G401.6 (cell line): ENCODE results near the gene PLAAT4.

ENCODE experiments used
- FAIRE-seq: peaks from 2 replicates; lab custom pipeline; 2012; peaks lifted over from hg19 to GRCh38; lab: Jason Lieb, UNC

Gene PLAAT4, protein sequence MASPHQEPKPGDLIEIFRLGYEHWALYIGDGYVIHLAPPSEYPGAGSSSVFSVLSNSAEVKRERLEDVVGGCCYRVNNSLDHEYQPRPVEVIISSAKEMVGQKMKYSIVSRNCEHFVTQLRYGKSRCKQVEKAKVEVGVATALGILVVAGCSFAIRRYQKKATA

GRCh38 chr11:63536669-63537292 lies at the start of gene PLAAT4:
Gene PLAAT4, plus strand, starts transcription at chr11:63536808. Its CDS starts 61 bp downstream, at chr11:63536869.
- FAIRE-seq = no peak

GRCh38 chr11:63488789-63489188 lies 47.8 kb upstream of the PLAAT4 start:
- no peak for FAIRE-seq

DNA sequence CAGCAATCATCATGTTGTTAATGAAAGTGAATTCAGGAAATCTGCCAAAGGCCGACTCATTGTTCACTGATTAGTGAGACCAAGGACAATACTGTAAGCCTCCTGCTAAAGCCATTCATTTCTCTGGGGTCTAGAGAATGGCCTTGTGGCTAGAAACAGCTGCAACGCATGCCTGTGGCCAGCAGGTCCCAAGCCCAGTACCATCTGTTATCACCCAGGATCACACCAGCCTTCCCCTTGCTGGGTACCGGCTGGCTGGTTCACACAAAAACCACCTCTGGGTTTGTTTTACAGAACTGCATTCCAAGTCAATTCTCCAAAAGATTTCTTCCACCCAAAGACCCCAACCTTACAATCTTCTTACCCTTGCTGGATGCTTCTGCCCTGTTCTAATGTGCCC lies 46.7 kb upstream of the PLAAT4 start:
- FAIRE-seq = no peak

GRCh38 chr11:63490551-63491239 lies 45.9 kb upstream of the PLAAT4 start, which contains the start of gene PLAAT5:
Gene PLAAT5, minus strand, starts transcription at chr11:63491167. Its CDS starts 133 bp downstream, at chr11:63491034.
- no peak for FAIRE-seq

DNA sequence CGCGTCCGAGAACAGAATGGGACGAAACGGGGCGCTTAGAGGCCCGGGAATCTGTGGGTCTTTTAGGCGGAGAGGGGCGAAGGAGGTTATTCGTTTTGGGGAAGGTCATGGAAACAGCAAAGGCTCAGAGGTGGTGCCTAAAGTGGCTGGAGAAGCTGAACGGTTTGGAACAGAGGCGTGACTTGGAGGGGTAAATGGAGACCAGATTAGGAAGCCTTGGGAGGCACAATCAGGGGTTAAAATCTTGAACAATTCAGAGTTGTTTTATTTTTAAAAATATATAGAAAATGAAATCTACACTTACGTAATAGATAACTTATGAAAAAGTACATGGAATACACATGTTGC lies 45.4 kb upstream of the PLAAT4 start:
- no peak for FAIRE-seq

DNA sequence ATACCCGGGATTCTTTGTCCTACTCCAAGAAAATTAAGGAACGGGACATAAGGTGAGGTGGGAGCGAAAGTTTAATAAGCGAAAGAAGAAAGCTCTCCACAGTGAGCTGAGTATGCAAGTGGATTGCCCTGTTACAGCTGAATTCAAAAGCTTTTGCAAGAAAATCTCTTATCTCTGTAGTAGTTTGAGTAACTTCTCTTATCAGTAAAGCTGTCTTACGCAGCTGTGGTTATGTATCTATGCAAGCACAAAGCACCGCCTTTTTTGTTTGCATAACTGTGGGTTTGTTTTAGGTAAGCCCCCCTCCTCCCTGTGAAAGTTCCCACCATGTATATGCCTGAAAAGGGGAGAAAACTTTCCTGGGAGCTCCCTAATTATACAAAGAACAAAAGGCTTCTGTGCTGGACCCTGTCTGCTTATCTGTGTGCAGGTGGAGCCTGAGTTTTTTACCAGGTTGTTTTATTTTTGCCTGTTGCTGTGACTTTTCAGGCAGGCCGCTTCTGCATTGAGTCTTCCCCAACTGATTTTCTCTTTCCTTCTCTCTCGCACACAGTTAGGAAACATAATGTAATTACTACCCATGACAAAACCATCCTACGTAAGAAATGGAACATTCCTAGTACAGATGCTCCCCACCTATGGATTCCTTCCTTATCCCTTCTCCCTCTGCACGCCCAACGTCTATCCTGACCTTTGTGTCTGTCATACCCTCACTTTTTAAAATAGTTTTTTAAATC lies 44.8 kb upstream of the PLAAT4 start:
- FAIRE-seq = no peak

- FAIRE-seq = no peak
Observed at GRCh38 chr11:63492441-63492840, 44.2 kb upstream of the PLAAT4 start.

GRCh38 chr11:63493127-63493526 lies 43.5 kb upstream of the PLAAT4 start:
- no peak for FAIRE-seq

GRCh38 chr11:63494975-63495374 lies 41.6 kb upstream of the PLAAT4 start:
- FAIRE-seq = no peak

- no peak for FAIRE-seq
Observed at GRCh38 chr11:63499874-63500273, 36.7 kb upstream of the PLAAT4 start.

- FAIRE-seq = no peak
Observed at GRCh38 chr11:63501236-63501635, 35.4 kb upstream of the PLAAT4 start.

DNA sequence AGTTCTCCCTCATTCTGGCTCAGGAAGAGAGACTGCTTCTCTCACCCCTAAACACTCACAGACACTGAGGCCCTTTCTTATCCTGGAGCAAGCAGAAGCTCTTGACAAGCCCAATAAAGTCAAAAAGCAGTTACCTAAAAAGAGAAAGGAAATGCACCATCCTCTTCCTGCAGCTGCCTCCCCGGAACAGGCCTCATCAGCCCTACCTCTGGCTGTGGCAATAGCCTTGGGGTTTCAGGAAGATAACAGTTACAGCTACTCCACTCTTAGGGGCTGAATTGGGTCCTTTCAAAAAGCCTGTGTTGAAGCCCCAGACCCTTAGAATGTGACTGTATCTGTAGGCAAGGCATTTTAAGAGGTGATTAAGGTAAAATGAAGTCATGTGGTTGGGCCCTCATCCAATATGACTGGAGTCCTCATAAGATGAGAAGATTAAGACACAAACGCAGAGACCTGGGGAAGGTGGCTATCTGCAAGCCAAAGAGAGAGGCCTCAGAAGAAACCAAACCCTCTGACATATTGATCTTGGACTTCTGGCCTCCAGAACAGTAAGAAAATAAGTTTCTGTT lies 34.3 kb upstream of the PLAAT4 start:
- FAIRE-seq = no peak

GRCh38 chr11:63503492-63503891 lies 33.1 kb upstream of the PLAAT4 start:
- FAIRE-seq = no peak

- FAIRE-seq = no peak
Observed at GRCh38 chr11:63504054-63504453, 32.6 kb upstream of the PLAAT4 start.

GRCh38 chr11:63504933-63505586 lies 31.5 kb upstream of the PLAAT4 start:
- FAIRE-seq = no peak

DNA sequence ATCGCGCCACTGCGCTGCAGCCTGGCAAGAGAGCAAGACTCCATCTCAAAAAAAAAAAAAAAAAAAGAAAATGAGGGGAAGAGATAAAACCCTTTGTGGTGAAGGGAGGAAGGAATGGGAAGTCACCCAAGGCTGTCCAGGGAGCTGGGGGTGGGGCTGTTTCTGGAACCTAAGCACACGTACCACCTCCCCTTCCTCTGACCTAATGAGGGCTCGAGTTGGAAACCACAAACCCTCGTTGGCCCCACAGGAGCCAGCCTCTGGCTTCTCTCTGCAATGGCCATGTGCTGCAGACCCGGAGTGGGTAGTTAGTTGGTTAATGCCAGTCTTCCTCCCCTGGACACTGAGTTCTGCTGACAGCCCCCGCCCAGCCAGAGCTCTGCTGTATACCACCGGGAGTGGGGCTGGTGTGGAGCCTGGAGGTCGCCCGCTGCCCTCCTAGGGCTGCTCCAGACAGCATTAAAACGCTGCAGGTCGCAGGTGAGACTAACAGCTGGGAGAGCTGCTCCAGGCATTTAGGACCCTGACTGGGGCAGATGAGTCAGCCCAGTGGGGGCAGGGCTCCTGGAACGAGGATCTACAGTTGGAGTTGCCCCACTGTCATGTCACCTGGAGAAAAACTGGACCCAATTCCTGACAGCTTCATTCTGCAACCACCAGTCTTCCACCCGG lies 30.6 kb upstream of the PLAAT4 start, which contains the start of gene LGALS12:
Gene LGALS12, plus strand, starts transcription at position 228 of the 672 bp plus-strand sequence. Its CDS starts 375 bp downstream, at position 603.
- no peak for FAIRE-seq

DNA sequence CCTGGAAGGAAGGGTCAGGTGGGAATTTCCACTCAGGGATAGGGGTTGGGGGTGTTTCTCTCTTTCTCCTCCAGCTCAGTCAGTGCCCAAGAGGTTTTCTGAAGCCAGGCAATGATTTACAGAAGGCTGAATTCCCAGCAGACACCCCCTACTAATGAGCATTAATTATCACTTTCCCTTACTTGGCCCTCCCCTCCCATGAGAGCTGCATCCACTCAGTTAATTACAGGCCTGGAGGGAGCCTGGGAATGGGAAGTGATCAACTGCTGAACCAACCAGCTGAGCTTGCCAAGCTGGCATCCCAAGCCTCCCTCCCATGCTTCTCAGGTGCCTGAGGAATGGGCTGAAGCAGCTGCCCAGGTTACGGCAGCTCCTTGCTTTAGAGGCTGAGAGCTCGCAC lies 29.7 kb upstream of the PLAAT4 start:
- no peak for FAIRE-seq

DNA sequence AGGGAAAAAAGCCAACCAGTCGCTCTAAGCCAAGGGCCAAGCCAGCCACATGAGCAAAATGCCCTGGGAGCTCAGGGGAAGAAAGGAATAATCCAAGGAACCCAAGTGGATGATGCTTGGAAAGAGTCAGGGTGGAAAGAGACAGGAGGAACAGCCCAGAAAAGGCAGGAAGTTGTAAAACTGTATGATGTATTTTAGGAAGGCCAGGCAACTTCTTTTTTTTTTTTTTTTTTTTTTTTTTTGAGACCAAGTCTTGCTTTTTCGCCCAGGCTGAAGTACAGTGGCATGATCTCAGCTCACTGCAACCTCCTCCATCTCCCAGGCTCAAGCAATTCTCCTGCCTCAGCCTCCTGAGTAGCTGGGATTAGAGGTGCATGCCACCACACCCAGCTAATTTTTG lies 29.1 kb upstream of the PLAAT4 start:
- no peak for FAIRE-seq

- FAIRE-seq = no peak
Observed at GRCh38 chr11:63508009-63508408, 28.6 kb upstream of the PLAAT4 start.

DNA sequence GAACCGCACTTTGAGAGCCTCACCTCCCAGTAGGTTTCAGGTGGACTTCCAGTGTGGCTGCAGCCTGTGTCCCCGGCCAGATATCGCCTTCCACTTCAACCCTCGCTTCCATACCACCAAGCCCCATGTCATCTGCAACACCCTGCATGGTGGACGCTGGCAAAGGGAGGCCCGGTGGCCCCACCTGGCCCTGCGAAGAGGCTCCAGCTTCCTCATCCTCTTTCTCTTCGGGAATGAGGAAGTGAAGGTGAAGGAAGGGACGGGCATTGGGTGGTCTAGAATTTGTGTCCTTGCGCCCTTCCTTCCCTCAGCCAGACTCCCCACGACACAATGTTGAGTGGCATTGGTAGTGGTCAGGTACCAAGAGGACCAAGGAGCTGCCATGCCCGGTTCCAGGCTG lies 27.9 kb upstream of the PLAAT4 start:
- FAIRE-seq = no peak

DNA sequence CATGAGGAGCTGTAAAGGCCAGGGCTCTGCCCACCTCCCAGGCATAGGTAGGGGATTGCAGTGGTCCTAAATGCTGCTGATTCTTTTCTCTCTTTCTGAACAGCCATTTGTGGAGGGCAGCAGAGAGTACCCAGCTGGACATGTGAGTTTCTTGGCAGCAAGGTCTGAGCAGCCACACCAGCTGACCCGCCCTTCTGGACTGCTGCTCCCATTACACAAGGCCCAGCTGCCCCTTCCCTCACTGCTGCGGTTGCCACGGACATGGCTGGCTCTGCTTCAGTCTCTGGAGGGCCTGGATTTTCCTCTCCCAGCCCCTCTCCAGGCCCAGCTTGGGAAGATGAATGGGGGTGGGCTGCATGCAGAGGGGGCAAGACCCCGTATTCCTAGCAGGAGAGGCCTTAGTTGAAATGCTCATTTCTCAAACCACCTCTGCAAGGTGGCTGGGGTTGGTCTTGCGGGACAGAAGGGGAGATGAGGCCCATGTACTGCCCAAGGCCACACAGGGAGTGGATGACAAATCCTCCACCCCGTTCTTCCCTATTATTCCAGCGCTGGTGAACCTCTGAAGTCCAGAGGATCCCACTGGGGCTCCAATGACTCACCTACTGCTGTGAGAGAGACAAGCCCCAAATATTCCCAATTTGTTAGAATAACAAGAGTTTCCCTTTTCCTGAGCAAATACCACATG lies 26.1 kb upstream of the PLAAT4 start:
- no peak for FAIRE-seq
